ENCODE results near the gene RSPO4.

- TF ChIP-seq POLR2A (IDR thresholded peaks at IDR 0.05), result no peak
- TF ChIP-seq, protein P1, sequence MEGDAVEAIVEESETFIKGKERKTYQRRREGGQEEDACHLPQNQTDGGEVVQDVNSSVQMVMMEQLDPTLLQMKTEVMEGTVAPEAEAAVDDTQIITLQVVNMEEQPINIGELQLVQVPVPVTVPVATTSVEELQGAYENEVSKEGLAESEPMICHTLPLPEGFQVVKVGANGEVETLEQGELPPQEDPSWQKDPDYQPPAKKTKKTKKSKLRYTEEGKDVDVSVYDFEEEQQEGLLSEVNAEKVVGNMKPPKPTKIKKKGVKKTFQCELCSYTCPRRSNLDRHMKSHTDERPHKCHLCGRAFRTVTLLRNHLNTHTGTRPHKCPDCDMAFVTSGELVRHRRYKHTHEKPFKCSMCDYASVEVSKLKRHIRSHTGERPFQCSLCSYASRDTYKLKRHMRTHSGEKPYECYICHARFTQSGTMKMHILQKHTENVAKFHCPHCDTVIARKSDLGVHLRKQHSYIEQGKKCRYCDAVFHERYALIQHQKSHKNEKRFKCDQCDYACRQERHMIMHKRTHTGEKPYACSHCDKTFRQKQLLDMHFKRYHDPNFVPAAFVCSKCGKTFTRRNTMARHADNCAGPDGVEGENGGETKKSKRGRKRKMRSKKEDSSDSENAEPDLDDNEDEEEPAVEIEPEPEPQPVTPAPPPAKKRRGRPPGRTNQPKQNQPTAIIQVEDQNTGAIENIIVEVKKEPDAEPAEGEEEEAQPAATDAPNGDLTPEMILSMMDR (IDR thresholded peaks at IDR 0.05), result no peak
These were observed 62.5 kb downstream of the RSPO4 start for GRCh38 chr20:939606-940005.

Data from Peyer's patch (tissue), 4 donors.